Activated T-helper 1 cell treated with anti-CD3 and anti-CD28 coated beads, Interleukin-12 subunit alpha, Interleukin-12 subunit beta, Interleukin-2, Interleukin-4 antibody, amounts not matched to agents 30 ng/mL and 10 ng/mL and 1 ng/mL, durations not matched to agents 14 hours and 24 hours and 36 hours (primary cell): Measurements from ENCODE around the gene FAAH. TPM values are rescaled to one million over a fixed set of nuclear protein-coding genes. Genes with fewer than 3 reads are reported as not detected.

Source experiments
- total RNA-seq: library from RNA; stranded (reverse); gene quantifications from 2 replicates; pipeline ENCODE4 v1.2.3, GENCODE V29; 2022

Gene FAAH
- total RNA-seq, 1 donor from 2014 or later, result 5.0 TPM

Other genes starting within 250 kb of the FAAH start
- gene TSPAN1, start 219.2 kb upstream of the FAAH start, total RNA-seq, result not detected in 2 replicates
- gene P3R3URF, start 217.8 kb upstream of the FAAH start, total RNA-seq, result not detected in 2 replicates
- 80.8 and 85.7 TPM in 2 replicates for gene POMGNT1, start 195.9 kb upstream of the FAAH start, total RNA-seq
- 0.15 TPM in 1 of 2 replicates, not detected in the other for gene LURAP1, start 191.0 kb upstream of the FAAH start, total RNA-seq
- 49.7 and 50.2 TPM in 2 replicates for gene RAD54L, start 146.6 kb upstream of the FAAH start, total RNA-seq
- 62.1 and 62.6 TPM in 2 replicates for gene LRRC41, start 90.7 kb upstream of the FAAH start, total RNA-seq
- gene UQCRH, start 90.6 kb upstream of the FAAH start, total RNA-seq, result 258 and 268 TPM in 2 replicates
- 37.6 and 39.6 TPM in 2 replicates for gene NSUN4, start 53.5 kb upstream of the FAAH start, total RNA-seq
- gene DMBX1, start 95.5 kb downstream of the FAAH start, total RNA-seq, result not detected in 2 replicates
- gene KNCN, start 157.3 kb downstream of the FAAH start, total RNA-seq, result not detected in 2 replicates
- gene MKNK1, start 210.0 kb downstream of the FAAH start, total RNA-seq, result 48.7 TPM in 2 replicates
- gene MOB3C, start 222.5 kb downstream of the FAAH start, total RNA-seq, result 16.9 and 17.0 TPM in 2 replicates